Measurements from ENCODE around the gene SLC35E1.
"Not testable (repeated sequence)": the region's sequence is repeated elsewhere in the genome, so short reads cannot be mapped to it uniquely, and the experiment has no call there.

SLC35E1 gene

DNA sequence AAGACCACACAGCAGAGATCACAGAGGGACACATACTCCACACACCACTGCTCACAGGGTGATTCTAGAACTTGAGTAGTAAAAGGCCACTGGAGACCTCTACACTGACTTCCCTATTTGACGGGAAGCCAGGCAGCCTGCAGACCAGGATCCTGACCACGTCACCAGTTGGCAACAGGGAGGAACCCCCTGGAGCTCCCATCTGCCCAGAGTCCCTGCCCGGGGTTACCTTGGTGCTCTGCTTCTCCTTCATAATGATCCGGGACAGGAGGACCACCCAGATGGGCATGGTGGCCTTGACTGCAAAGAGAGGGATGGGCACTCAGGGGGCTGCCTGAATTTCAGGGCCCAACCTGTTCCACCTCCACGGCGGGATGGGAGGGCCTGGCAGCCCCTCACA, 932 bp downstream of the SLC35E1 start:
- WGBS, 2 experiments (ENCODE audit: insufficient coverage in 2 of 2): 40 to 47% methylated on average over 6 of the region's 6 CpGs
- Histone ChIP-seq H3K36me3 (ENCODE audit: control insufficient read depth, insufficient read depth, low read length) (peaks cover 60% of the 10 kb centered on the region), H3K4me1 (ENCODE audit: control insufficient read depth, insufficient read depth, low read length, poor library complexity, severe bottlenecking) (peaks cover 25% of the 10 kb centered on the region), H3K27ac (ENCODE audit: low read depth, low read length, severe bottlenecking) (no peak overlapping the region), H3K4me3 (ENCODE audit: extremely low read depth, insufficient read depth, low read length, poor library complexity, severe bottlenecking) (peak overlapping the region; percentile 82), H3K9me3 (ENCODE audit: control insufficient read depth, low read length) (no peaks in the 10 kb centered on the region)

- Histone ChIP-seq H3K27ac (ENCODE audit: low read depth, low read length, severe bottlenecking) (peak overlapping the region; percentile 16), H3K4me1 (ENCODE audit: control insufficient read depth, insufficient read depth, low read length, poor library complexity, severe bottlenecking) (peaks cover 25% of the 10 kb centered on the region), H3K4me3 (ENCODE audit: extremely low read depth, insufficient read depth, low read length, poor library complexity, severe bottlenecking) (no peak overlapping the region), H3K36me3 (ENCODE audit: control insufficient read depth, insufficient read depth, low read length) (peaks cover 62% of the 10 kb centered on the region), H3K9me3 (ENCODE audit: control insufficient read depth, low read length) (no peaks in the 10 kb centered on the region)
- 94 to 95% methylated on average over 14 to 17 of the region's 17 CpGs for WGBS, 2 experiments (ENCODE audit: insufficient coverage in 2 of 2)
Measured at GRCh38 chr19:16569609-16570320, 2.5 kb downstream of the SLC35E1 start.

GRCh38 chr19:16566702-16567101, 5.5 kb downstream of the SLC35E1 start:
- 93% methylated on average over 2 of the region's 5 CpGs; no CpG with 5 or more reads in 1 of the 2 experiments for WGBS, 2 experiments (ENCODE audit: insufficient coverage in 2 of 2)
- H3K9me3 ChIP-seq (ENCODE audit: control insufficient read depth, low read length): no peaks in the 10 kb centered on the region
- H3K36me3 ChIP-seq (ENCODE audit: control insufficient read depth, insufficient read depth, low read length): peaks cover 80% of the 10 kb centered on the region
- H3K27ac ChIP-seq (ENCODE audit: low read depth, low read length, severe bottlenecking): no peak overlapping the region
- peaks cover 25% of the 10 kb centered on the region for H3K4me1 ChIP-seq (ENCODE audit: control insufficient read depth, insufficient read depth, low read length, poor library complexity, severe bottlenecking)
- H3K4me3 ChIP-seq (ENCODE audit: extremely low read depth, insufficient read depth, low read length, poor library complexity, severe bottlenecking): no peak overlapping the region

GRCh38 chr19:16566161-16566560, 6.1 kb downstream of the SLC35E1 start:
- no peak overlapping the region for H3K27ac ChIP-seq (ENCODE audit: low read depth, low read length, severe bottlenecking)
- 95 to 96% methylated on average over 10 of the region's 10 CpGs for WGBS, 2 experiments (ENCODE audit: insufficient coverage in 2 of 2)
- peaks cover 23% of the 10 kb centered on the region for H3K4me1 ChIP-seq (ENCODE audit: control insufficient read depth, insufficient read depth, low read length, poor library complexity, severe bottlenecking)
- no peaks in the 10 kb centered on the region for H3K9me3 ChIP-seq (ENCODE audit: control insufficient read depth, low read length)
- H3K36me3 ChIP-seq (ENCODE audit: control insufficient read depth, insufficient read depth, low read length): peaks cover 86% of the 10 kb centered on the region
- H3K4me3 ChIP-seq (ENCODE audit: extremely low read depth, insufficient read depth, low read length, poor library complexity, severe bottlenecking): no peak overlapping the region

DNA sequence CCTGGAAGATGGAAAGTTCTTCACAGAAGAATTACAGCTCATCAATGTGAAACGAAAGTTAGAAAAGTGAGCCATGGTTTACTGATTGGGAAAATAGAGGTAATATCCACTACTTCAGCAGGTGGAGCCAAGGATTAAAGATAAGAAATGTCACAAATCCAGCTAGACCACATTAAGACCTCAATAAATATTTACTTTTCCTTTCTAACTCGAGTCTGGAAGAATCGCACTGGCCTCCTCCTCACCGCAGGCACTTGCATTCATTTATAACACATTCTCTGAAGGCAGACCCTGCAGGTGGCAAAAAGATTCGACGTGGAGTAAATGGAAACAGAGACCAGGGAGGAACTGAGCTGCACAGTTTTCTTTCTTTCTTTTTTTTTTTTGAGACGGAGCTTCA, 7.4 kb downstream of the SLC35E1 start:
- H3K4me1 ChIP-seq (ENCODE audit: control insufficient read depth, insufficient read depth, low read length, poor library complexity, severe bottlenecking): peaks cover 17% of the 10 kb centered on the region
- H3K36me3 ChIP-seq (ENCODE audit: control insufficient read depth, insufficient read depth, low read length): peaks cover 86% of the 10 kb centered on the region
- 99 to 100% methylated on average over 5 to 6 of the region's 7 CpGs for WGBS, 2 experiments (ENCODE audit: insufficient coverage in 2 of 2)
- no peak overlapping the region for H3K27ac ChIP-seq (ENCODE audit: low read depth, low read length, severe bottlenecking)
- H3K9me3 ChIP-seq (ENCODE audit: control insufficient read depth, low read length): no peaks in the 10 kb centered on the region
- no peak overlapping the region for H3K4me3 ChIP-seq (ENCODE audit: extremely low read depth, insufficient read depth, low read length, poor library complexity, severe bottlenecking)

GRCh38 chr19:16562608-16563025, 9.6 kb downstream of the SLC35E1 start:
- peaks cover 86% of the 10 kb centered on the region for H3K36me3 ChIP-seq (ENCODE audit: control insufficient read depth, insufficient read depth, low read length)
- H3K4me1 ChIP-seq (ENCODE audit: control insufficient read depth, insufficient read depth, low read length, poor library complexity, severe bottlenecking): peaks cover 7% of the 10 kb centered on the region
- no peak overlapping the region for H3K27ac ChIP-seq (ENCODE audit: low read depth, low read length, severe bottlenecking)
- no peaks in the 10 kb centered on the region for H3K9me3 ChIP-seq (ENCODE audit: control insufficient read depth, low read length)
- 97 to 99% methylated on average over 5 of the region's 6 CpGs for WGBS, 2 experiments (ENCODE audit: insufficient coverage in 2 of 2)
- H3K4me3 ChIP-seq (ENCODE audit: extremely low read depth, insufficient read depth, low read length, poor library complexity, severe bottlenecking): no peak overlapping the region

DNA sequence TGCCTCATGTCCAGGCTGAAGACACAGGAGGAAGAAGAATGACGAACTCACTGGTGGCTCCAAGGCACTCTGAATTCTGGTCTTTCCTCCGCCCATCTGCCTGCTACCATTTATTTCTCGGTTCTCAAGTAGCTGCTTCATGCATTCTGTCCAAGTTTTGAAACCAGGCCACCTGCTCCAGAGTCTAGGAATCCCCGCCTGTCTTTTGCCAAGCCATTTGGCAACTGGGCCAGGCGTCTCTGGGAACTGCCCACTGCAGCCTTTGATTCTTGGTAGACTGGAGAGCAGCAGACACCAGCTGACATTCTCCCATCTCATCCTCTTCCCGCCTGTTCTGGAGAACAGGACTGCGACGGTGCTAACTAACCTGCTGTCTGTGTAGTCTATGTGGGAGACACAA, 10.8 kb downstream of the SLC35E1 start:
- peaks cover 79% of the 10 kb centered on the region for H3K36me3 ChIP-seq (ENCODE audit: control insufficient read depth, insufficient read depth, low read length)

GRCh38 chr19:16559780-16560276, 12.4 kb downstream of the SLC35E1 start:
- Histone ChIP-seq H3K4me3 (ENCODE audit: extremely low read depth, insufficient read depth, low read length, poor library complexity, severe bottlenecking) (no peak overlapping the region), H3K4me1 (ENCODE audit: control insufficient read depth, insufficient read depth, low read length, poor library complexity, severe bottlenecking) (peaks cover 7% of the 10 kb centered on the region), H3K36me3 (ENCODE audit: control insufficient read depth, insufficient read depth, low read length) (peaks cover 73% of the 10 kb centered on the region), H3K27ac (ENCODE audit: low read depth, low read length, severe bottlenecking) (peak overlapping the region; percentile 31), H3K9me3 (ENCODE audit: control insufficient read depth, low read length) (no peaks in the 10 kb centered on the region)
- WGBS, 2 experiments (ENCODE audit: insufficient coverage in 2 of 2): 88 to 97% methylated on average over 8 to 10 of the region's 10 CpGs

More for the DNA sequence above, 10.8 kb downstream of the SLC35E1 start:
- Histone ChIP-seq H3K4me3 (ENCODE audit: extremely low read depth, insufficient read depth, low read length, poor library complexity, severe bottlenecking) (no peak overlapping the region), H3K9me3 (ENCODE audit: control insufficient read depth, low read length) (no peaks in the 10 kb centered on the region), H3K27ac (ENCODE audit: low read depth, low read length, severe bottlenecking) (no peak overlapping the region), H3K4me1 (ENCODE audit: control insufficient read depth, insufficient read depth, low read length, poor library complexity, severe bottlenecking) (peaks cover 7% of the 10 kb centered on the region)
- 97 to 98% methylated on average over 4 to 5 of the region's 8 CpGs for WGBS, 2 experiments (ENCODE audit: insufficient coverage in 2 of 2)

DNA sequence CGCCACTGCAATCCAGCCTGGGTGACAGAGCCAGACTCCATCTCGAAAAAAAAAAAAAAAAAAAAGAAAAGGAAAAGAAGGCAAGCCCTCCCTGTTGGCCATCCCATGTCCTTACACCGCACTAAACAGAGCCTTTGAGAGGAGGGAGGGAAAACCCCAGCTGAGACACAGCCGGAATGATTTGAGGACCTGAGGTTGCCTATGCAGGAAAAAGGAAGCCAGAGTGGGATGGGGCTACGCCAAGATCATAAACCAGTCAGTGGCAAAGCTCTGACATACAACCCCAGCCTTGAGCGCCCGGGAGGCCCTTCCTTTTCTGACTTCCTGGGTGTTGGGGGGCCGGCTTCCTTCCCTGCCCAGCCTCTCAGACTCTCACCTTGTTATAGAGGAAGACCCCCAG, 17.4 kb downstream of the SLC35E1 start:
- Histone ChIP-seq H3K9me3 (ENCODE audit: control insufficient read depth, low read length) (no peaks in the 10 kb centered on the region), H3K36me3 (ENCODE audit: control insufficient read depth, insufficient read depth, low read length) (peaks cover 66% of the 10 kb centered on the region), H3K4me1 (ENCODE audit: control insufficient read depth, insufficient read depth, low read length, poor library complexity, severe bottlenecking) (peaks cover 1% of the 10 kb centered on the region)

DNA sequence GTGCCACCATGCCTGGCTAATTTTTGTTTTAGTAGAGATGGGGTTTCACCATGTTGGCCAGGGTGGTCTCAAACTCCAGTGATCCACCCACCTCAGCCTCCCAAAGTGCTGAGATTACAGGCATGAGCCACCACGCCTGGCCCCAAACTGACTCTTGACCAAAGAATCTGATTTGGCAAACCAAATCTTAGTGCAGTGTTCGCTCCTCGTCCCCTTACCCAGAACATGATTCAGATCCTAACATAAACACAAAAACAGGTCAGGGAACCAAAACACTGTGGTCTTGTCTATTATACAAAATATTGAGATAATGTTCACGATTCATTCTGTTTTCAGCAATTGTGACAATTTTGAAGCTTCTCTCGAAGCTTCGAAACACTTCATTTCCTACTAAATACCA, 20.3 kb downstream of the SLC35E1 start:
- H3K36me3 ChIP-seq (ENCODE audit: control insufficient read depth, insufficient read depth, low read length): peaks cover 51% of the 10 kb centered on the region
- not testable (repeated sequence) for H3K27ac ChIP-seq (ENCODE audit: low read depth, low read length, severe bottlenecking); H3K9me3 ChIP-seq (ENCODE audit: control insufficient read depth, low read length); H3K4me1 ChIP-seq (ENCODE audit: control insufficient read depth, insufficient read depth, low read length, poor library complexity, severe bottlenecking); H3K4me3 ChIP-seq (ENCODE audit: extremely low read depth, insufficient read depth, low read length, poor library complexity, severe bottlenecking)
- WGBS, 2 experiments (ENCODE audit: insufficient coverage in 2 of 2): 100% methylated on average over 1 of the region's 6 CpGs

More for the DNA sequence above, 17.4 kb downstream of the SLC35E1 start:
- H3K4me3 ChIP-seq (ENCODE audit: extremely low read depth, insufficient read depth, low read length, poor library complexity, severe bottlenecking): no peak overlapping the region
- H3K27ac ChIP-seq (ENCODE audit: low read depth, low read length, severe bottlenecking): no peak overlapping the region
- WGBS, 2 experiments (ENCODE audit: insufficient coverage in 2 of 2): 86 to 96% methylated on average over 5 to 6 of the region's 8 CpGs

DNA sequence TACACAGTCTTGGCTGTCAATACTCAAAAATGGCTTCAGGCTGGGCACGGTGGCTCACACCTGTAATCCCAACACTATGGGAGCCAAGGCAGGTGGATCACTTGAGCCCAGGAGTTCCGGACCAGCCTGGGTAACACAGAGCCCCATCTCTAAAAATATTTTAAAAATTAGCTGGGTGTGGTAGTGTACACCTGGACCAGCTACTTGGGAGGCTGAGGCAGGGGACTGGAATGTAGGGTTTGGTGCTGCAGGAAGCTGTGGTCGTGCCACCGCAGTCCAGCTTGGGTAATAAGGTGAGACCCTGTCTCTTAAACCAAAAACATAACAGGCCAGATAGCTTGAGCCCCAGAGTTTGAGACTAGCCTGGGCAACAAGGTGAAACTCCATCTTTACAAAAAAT, 23.3 kb downstream of the SLC35E1 start:
- 80 to 100% methylated on average over 2 to 3 of the region's 4 CpGs for WGBS, 2 experiments (ENCODE audit: insufficient coverage in 2 of 2)
- H3K4me1 ChIP-seq (ENCODE audit: control insufficient read depth, insufficient read depth, low read length, poor library complexity, severe bottlenecking): no peaks in the 10 kb centered on the region
- H3K9me3 ChIP-seq (ENCODE audit: control insufficient read depth, low read length): no peaks in the 10 kb centered on the region
- no peak overlapping the region for H3K27ac ChIP-seq (ENCODE audit: low read depth, low read length, severe bottlenecking)
- peaks cover 35% of the 10 kb centered on the region for H3K36me3 ChIP-seq (ENCODE audit: control insufficient read depth, insufficient read depth, low read length)
- no peak overlapping the region for H3K4me3 ChIP-seq (ENCODE audit: extremely low read depth, insufficient read depth, low read length, poor library complexity, severe bottlenecking)

Data from mesodermal cell (in vitro differentiated cells).